Measurements from ENCODE around the gene GRWD1. TPM values are rescaled to one million over a fixed set of nuclear protein-coding genes. Genes with fewer than 3 reads are reported as not detected.

Gene GRWD1
- total and polyA plus RNA-seq, 2 of the 8 experiments (the other 6 are each of a cell fraction or from before 2014, with no cell fraction given) = 36.9 to 61.9 TPM

GRCh38 chr19:48400018-48400742, 45.6 kb upstream of the GRWD1 start (continued):
- TF ChIP-seq CHD7 (IDR thresholded peaks at IDR 0.05; ENCODE audit: insufficient replicate concordance, low read length) (no peak), CEBPB (IDR thresholded peaks at IDR 0.05; ENCODE audit: low read depth, low read length) (no peak), EP300 (IDR thresholded peaks at IDR 0.05; ENCODE audit: borderline replicate concordance in 1 of 2, low read depth in 2 of 2, low read length in 2 of 2) (no peak), E2F6 (IDR thresholded peaks at IDR 0.05) (no peak), PHF8 (conservative IDR thresholded peaks at IDR 0.05; ENCODE audit: low read depth, low read length) (peak; percentile 56; the same call in 1 of the 2 replicates), SAP30 (IDR thresholded peaks at IDR 0.05; ENCODE audit: insufficient read depth, insufficient replicate concordance, low read length) (no peak), KDM1A (IDR thresholded peaks at IDR 0.05; ENCODE audit: borderline replicate concordance, low read length) (no peak), SIRT6 (IDR thresholded peaks at IDR 0.05; ENCODE audit: low read length) (no peak), GABPA (IDR thresholded peaks at IDR 0.05; ENCODE audit: borderline replicate concordance, insufficient read depth, low read length) (no peak)
